ENCODE results near the gene NR3C2. TPM values are rescaled to one million over a fixed set of nuclear protein-coding genes. Genes with fewer than 3 reads are reported as not detected.

NR3C2 gene
- total RNA-seq, 1 experiment from 2014 or later: 2.7 TPM

DNA sequence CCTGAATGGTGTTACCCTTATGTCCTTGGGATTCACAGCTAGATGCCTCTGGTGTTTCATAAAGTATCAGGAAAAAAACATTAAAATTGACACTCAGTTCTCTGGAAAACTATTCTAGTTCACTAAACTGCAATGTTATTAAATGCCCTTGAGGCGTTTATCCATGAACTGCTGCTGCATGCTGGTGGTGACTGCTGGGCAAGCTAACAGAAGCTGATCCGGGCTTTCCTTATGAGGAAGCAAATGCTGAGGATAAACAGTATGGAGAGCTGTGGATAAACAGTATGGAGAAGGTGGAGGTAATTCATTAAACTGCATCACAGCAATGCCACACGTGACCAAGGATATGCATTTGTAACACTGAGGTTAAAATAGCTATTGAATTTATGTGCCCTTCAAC is 227.0 kb downstream of the NR3C2 start:
- H3K4me3 ChIP-seq (replicated peaks in 1 of 2; ENCODE audit: low read depth in 1 of 2, low read length in 2 of 2): no peak overlapping the region
- H3K9ac ChIP-seq (ENCODE audit: low read length): no peak overlapping the region
- H3K9me3 ChIP-seq (ENCODE audit: control insufficient read depth in 1 of 2, insufficient read depth in 1 of 2, low read depth in 1 of 2, low read length in 2 of 2): no peaks in the 10 kb centered on the region
- H3K79me2 ChIP-seq (ENCODE audit: insufficient read depth, low read length): no peaks in the 10 kb centered on the region
- H4K20me1 ChIP-seq (ENCODE audit: insufficient read depth): no peaks in the 10 kb centered on the region
- RAD21 ChIA-PET (ENCODE audit: low non-redundant PET in 1 of 2, low total read pairs in 2 of 2, uncharacterized antibody in 2 of 2, unreplicated experiment in 2 of 2): no interaction called here
- no peak overlapping the region for H3K4me2 ChIP-seq (ENCODE audit: low read length)
- H3K36me3 ChIP-seq (ENCODE audit: control insufficient read depth in 1 of 2, insufficient read depth in 2 of 2, low read length in 2 of 2): no peaks in the 10 kb centered on the region
- H2AFZ ChIP-seq (ENCODE audit: low read depth, low read length, poor library complexity, severe bottlenecking): no peak overlapping the region
- BruUV-seq (replicated peaks): no TSS peak
- CTCF ChIA-PET: no interaction called here
- intact Hi-C loops (cut with micrococcal nuclease): no loop called here
- ATAC-seq: no peak
- DNase-seq (ENCODE audit: low read depth, low spot score): no peak
- H3K9me2 ChIP-seq (ENCODE audit: insufficient read depth): no peaks in the 10 kb centered on the region
- TF ChIP-seq CTCF (IDR thresholded peaks at IDR 0.05 in 2 of 3, conservative IDR thresholded peaks at IDR 0.05 in 1 of 3; ENCODE audit: borderline replicate concordance in 1 of 3, insufficient read depth in 1 of 3, low read depth in 2 of 3, low read length in 2 of 3): no peak
- TF ChIP-seq EZH2phosphoT487 (IDR thresholded peaks at IDR 0.05; ENCODE audit: borderline replicate concordance): no peak
- no peak for TF ChIP-seq TCF7L2 (IDR thresholded peaks at IDR 0.05; ENCODE audit: borderline replicate concordance, extremely low read depth, insufficient read depth, insufficient read length)
- no peak for TF ChIP-seq YY1 (IDR thresholded peaks at IDR 0.05; ENCODE audit: extremely low read depth, insufficient replicate concordance, low read depth, low read length)
- TF ChIP-seq EZH2 (IDR thresholded peaks at IDR 0.05): no peak
- TF ChIP-seq POLR2A (IDR thresholded peaks at IDR 0.05; ENCODE audit: borderline replicate concordance, extremely low read depth, insufficient read depth, insufficient read length): no peak
- TF ChIP-seq SRF (IDR thresholded peaks at IDR 0.05; ENCODE audit: low read depth): no peak
- no peak for TF ChIP-seq RAD21 (IDR thresholded peaks at IDR 0.05; ENCODE audit: low read depth)
- TF ChIP-seq CBX3 (IDR thresholded peaks at IDR 0.05; ENCODE audit: low read depth): no peak
- TF ChIP-seq, protein P1, sequence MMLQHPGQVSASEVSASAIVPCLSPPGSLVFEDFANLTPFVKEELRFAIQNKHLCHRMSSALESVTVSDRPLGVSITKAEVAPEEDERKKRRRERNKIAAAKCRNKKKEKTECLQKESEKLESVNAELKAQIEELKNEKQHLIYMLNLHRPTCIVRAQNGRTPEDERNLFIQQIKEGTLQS (IDR thresholded peaks at IDR 0.05): no peak
- TF ChIP-seq CEBPB (IDR thresholded peaks at IDR 0.05; ENCODE audit: low read depth): no peak
- TF ChIP-seq EGR1 (IDR thresholded peaks at IDR 0.05; ENCODE audit: low read depth): no peak
- TF ChIP-seq REST (IDR thresholded peaks at IDR 0.05; ENCODE audit: low read depth): no peak
- no peak for TF ChIP-seq ZFX (IDR thresholded peaks at IDR 0.05)
- no peak for TF ChIP-seq SP1 (IDR thresholded peaks at IDR 0.05; ENCODE audit: low read depth)
- TF ChIP-seq POLR2AphosphoS5 (IDR thresholded peaks at IDR 0.05; ENCODE audit: low read depth, low read length): no peak
- no peak for TF ChIP-seq ELF1 (IDR thresholded peaks at IDR 0.05; ENCODE audit: borderline replicate concordance, low read depth)
- TF ChIP-seq ZNF274 (IDR thresholded peaks at IDR 0.05; ENCODE audit: low read depth, low read length): no peak
- no peak for TF ChIP-seq FOSL1 (IDR thresholded peaks at IDR 0.05; ENCODE audit: low read depth)
- TF ChIP-seq MAX (IDR thresholded peaks at IDR 0.05): no peak
- no peaks in the 10 kb centered on the region for H3K27me3 ChIP-seq (ENCODE audit: insufficient read depth, low read length)
- no peaks in the 10 kb centered on the region for H3K4me1 ChIP-seq (ENCODE audit: control insufficient read depth in 1 of 2, insufficient read depth in 2 of 2, low read length in 2 of 2)
- no peak overlapping the region for H3K27ac ChIP-seq (ENCODE audit: low read depth, low read length)
- POLR2A ChIA-PET: no interaction called here
